ENCODE measurements around the gene OXSM. TPM values are rescaled to one million over a fixed set of nuclear protein-coding genes. Genes with fewer than 3 reads are reported as not detected.
A peak's percentile ranks its signal among the peaks of the same experiment; 100 is the strongest.

OXSM gene
- total RNA-seq, 1 experiment from 2014 or later = 0.28 TPM

GRCh38 chr3:25781758-25782594 is 7.9 kb upstream of the OXSM start:
- in situ Hi-C loops (cut with HindIII; ENCODE audit: low pct_unique_long_range_greater_than_20kb, low sequenced_read_pairs) (no loop called here), intact Hi-C loops (cut with micrococcal nuclease; ENCODE audit: unreplicated experiment) (no loop called here)
- CTCF ChIA-PET = no interaction called here
- no peak for DNase-seq (ENCODE audit: low read depth, low spot score)
- Histone ChIP-seq H3K4me1 (ENCODE audit: control insufficient read depth, insufficient read depth, low read length) (peaks cover 4% of the 10 kb centered on the region), H3K27me3 (ENCODE audit: control insufficient read depth, insufficient read depth, low read length) (no peaks in the 10 kb centered on the region), H3K36me3 (ENCODE audit: control insufficient read depth, insufficient read depth, low read length) (no peaks in the 10 kb centered on the region; the same call in 1 of the 2 replicates), H3K9me3 (ENCODE audit: control insufficient read depth, insufficient read depth, low read depth, low read length) (no peaks in the 10 kb centered on the region), H3K4me3 (ENCODE audit: low read depth in 2 of 2, low read length in 2 of 2) (peak overlapping the region; percentile 73 to 80), H3K27ac (ENCODE audit: low read length) (peak overlapping the region; percentile 75)
- POLR2A ChIA-PET = no interaction called here
- TSS peak; percentile 69 for BruUV-seq (replicated peaks)
- no peak for ATAC-seq
- TF ChIP-seq SIN3A (IDR thresholded peaks at IDR 0.05; ENCODE audit: borderline replicate concordance, insufficient read depth, low read depth, low read length) (no peak), TCF7L2 (IDR thresholded peaks at IDR 0.05; ENCODE audit: low read depth, low read length) (no peak), POLR2AphosphoS5 (IDR thresholded peaks at IDR 0.05; ENCODE audit: low read depth, low read length) (no peak)
- TF ChIP-seq, protein P1, sequence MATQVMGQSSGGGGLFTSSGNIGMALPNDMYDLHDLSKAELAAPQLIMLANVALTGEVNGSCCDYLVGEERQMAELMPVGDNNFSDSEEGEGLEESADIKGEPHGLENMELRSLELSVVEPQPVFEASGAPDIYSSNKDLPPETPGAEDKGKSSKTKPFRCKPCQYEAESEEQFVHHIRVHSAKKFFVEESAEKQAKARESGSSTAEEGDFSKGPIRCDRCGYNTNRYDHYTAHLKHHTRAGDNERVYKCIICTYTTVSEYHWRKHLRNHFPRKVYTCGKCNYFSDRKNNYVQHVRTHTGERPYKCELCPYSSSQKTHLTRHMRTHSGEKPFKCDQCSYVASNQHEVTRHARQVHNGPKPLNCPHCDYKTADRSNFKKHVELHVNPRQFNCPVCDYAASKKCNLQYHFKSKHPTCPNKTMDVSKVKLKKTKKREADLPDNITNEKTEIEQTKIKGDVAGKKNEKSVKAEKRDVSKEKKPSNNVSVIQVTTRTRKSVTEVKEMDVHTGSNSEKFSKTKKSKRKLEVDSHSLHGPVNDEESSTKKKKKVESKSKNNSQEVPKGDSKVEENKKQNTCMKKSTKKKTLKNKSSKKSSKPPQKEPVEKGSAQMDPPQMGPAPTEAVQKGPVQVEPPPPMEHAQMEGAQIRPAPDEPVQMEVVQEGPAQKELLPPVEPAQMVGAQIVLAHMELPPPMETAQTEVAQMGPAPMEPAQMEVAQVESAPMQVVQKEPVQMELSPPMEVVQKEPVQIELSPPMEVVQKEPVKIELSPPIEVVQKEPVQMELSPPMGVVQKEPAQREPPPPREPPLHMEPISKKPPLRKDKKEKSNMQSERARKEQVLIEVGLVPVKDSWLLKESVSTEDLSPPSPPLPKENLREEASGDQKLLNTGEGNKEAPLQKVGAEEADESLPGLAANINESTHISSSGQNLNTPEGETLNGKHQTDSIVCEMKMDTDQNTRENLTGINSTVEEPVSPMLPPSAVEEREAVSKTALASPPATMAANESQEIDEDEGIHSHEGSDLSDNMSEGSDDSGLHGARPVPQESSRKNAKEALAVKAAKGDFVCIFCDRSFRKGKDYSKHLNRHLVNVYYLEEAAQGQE (IDR thresholded peaks at IDR 0.05; ENCODE audit: insufficient read depth in 1 of 2, low read depth in 2 of 2, low read length in 1 of 2) = no peak
- TF ChIP-seq, protein P2, sequence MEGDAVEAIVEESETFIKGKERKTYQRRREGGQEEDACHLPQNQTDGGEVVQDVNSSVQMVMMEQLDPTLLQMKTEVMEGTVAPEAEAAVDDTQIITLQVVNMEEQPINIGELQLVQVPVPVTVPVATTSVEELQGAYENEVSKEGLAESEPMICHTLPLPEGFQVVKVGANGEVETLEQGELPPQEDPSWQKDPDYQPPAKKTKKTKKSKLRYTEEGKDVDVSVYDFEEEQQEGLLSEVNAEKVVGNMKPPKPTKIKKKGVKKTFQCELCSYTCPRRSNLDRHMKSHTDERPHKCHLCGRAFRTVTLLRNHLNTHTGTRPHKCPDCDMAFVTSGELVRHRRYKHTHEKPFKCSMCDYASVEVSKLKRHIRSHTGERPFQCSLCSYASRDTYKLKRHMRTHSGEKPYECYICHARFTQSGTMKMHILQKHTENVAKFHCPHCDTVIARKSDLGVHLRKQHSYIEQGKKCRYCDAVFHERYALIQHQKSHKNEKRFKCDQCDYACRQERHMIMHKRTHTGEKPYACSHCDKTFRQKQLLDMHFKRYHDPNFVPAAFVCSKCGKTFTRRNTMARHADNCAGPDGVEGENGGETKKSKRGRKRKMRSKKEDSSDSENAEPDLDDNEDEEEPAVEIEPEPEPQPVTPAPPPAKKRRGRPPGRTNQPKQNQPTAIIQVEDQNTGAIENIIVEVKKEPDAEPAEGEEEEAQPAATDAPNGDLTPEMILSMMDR (IDR thresholded peaks at IDR 0.05) = no peak

DNA sequence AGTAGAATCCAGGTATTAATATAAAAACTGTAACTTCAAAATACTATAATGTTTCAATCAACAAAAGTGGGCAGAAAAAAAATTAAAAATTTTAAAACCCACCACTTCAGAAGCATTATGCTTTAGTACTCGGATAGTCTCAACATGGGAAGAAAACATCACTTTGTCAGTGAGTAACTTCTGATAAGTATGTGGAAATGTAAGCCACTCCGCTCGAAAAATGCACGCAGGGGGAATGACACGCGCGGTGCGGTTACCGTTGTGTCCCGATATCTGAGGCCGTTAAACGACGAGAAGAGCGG is 7.3 kb upstream of the OXSM start:
- H3K27me3 ChIP-seq (ENCODE audit: control insufficient read depth, insufficient read depth, low read length) = no peaks in the 10 kb centered on the region
- H3K36me3 ChIP-seq (ENCODE audit: control insufficient read depth, insufficient read depth, low read length) = no peaks in the 10 kb centered on the region; the same call in 1 of the 2 replicates
- intact Hi-C loops (cut with micrococcal nuclease; ENCODE audit: unreplicated experiment) = no loop called here
- no peaks in the 10 kb centered on the region for H3K9me3 ChIP-seq (ENCODE audit: control insufficient read depth, insufficient read depth, low read depth, low read length)
- ChIA-PET CTCF (no interaction called here), POLR2A (no interaction called here)
- H3K4me3 ChIP-seq (ENCODE audit: low read depth in 2 of 2, low read length in 2 of 2) = peak overlapping the region; percentile 73 to 80
- ATAC-seq (no peak), DNase-seq (ENCODE audit: low read depth, low spot score) (no peak)
- no peak for TF ChIP-seq TCF7L2 (IDR thresholded peaks at IDR 0.05; ENCODE audit: low read depth, low read length)
- TF ChIP-seq SIN3A (IDR thresholded peaks at IDR 0.05; ENCODE audit: borderline replicate concordance, insufficient read depth, low read depth, low read length) = no peak
- no peak for TF ChIP-seq POLR2AphosphoS5 (IDR thresholded peaks at IDR 0.05; ENCODE audit: low read depth, low read length)
- TF ChIP-seq, protein P1 (IDR thresholded peaks at IDR 0.05; ENCODE audit: insufficient read depth in 1 of 2, low read depth in 2 of 2, low read length in 1 of 2) = no peak
- TF ChIP-seq, protein P2 (IDR thresholded peaks at IDR 0.05) = no peak
- no TSS peak for BruUV-seq (replicated peaks)
- H3K27ac ChIP-seq (ENCODE audit: low read length) = peak overlapping the region; percentile 75
- in situ Hi-C loops (cut with HindIII; ENCODE audit: low pct_unique_long_range_greater_than_20kb, low sequenced_read_pairs) = no loop called here
- peaks cover 4% of the 10 kb centered on the region for H3K4me1 ChIP-seq (ENCODE audit: control insufficient read depth, insufficient read depth, low read length)

Data from Panc1 (cell line).